WTC11 (cell line): ENCODE results near the gene ABHD10.

Experiments used
- ATF1 ChIP-seq: sonication (generic); formaldehyde crosslinking; IDR thresholded peaks from 2 replicates; pipeline ENCODE4 v1.8.1; 2023; ENCODE audit warnings: mild to moderate bottlenecking, moderate library complexity, missing genetic modification reagents
- ETV6 ChIP-seq: sonication (generic); formaldehyde crosslinking; IDR thresholded peaks from 2 replicates; pipeline ENCODE4 v1.8.1; 2022; ENCODE audit warnings: mild to moderate bottlenecking, missing genetic modification reagents
- FOXJ3 ChIP-seq: sonication (generic); formaldehyde crosslinking; IDR thresholded peaks from 2 replicates; pipeline ENCODE4 v1.9.0; 2021; ENCODE audit warnings: missing genetic modification reagents, mild to moderate bottlenecking, borderline replicate concordance
- GABPB1 ChIP-seq: sonication (generic); formaldehyde crosslinking; IDR thresholded peaks from 2 replicates; pipeline ENCODE4 v1.8.1; 2023; ENCODE audit warnings: mild to moderate bottlenecking, missing genetic modification reagents
- NFE2L1 ChIP-seq: sonication (generic); formaldehyde crosslinking; IDR thresholded peaks from 2 replicates; pipeline ENCODE4 v1.8.1; 2023; ENCODE audit warnings: missing genetic modification reagents
- RELA ChIP-seq: sonication (generic); formaldehyde crosslinking; IDR thresholded peaks from 2 replicates; pipeline ENCODE4 v1.8.1; 2022; ENCODE audit warnings: missing genetic modification reagents, mild to moderate bottlenecking, borderline replicate concordance
- TP53 ChIP-seq: sonication (generic); formaldehyde crosslinking; IDR thresholded peaks from 2 replicates; pipeline ENCODE4 v1.8.1; 2023; ENCODE audit warnings: mild to moderate bottlenecking, missing genetic modification reagents
- TF ChIP-seq, protein P1 (sequence below): fragments of 200-600 bp; IDR thresholded peaks from 2 replicates; pipeline ENCODE4 v1.8.0; 2022; ENCODE audit warnings: antibody characterized with exemption
- TF ChIP-seq, protein P2 (sequence below): sonication (generic); formaldehyde crosslinking; IDR thresholded peaks from 2 replicates; pipeline ENCODE4 v1.8.0; 2022; ENCODE audit warnings: mild to moderate bottlenecking, missing genetic modification reagents
- TF ChIP-seq, protein P3 (sequence below): fragments of 250-450 bp; sonication (Bioruptor Pico); IDR thresholded peaks from 2 replicates; pipeline ENCODE4 v1.9.0; 2021; ENCODE audit warnings: moderate library complexity, mild to moderate bottlenecking, inconsistent platforms, borderline replicate concordance
- TF ChIP-seq, protein P4 (sequence below): sonication (generic); formaldehyde crosslinking; IDR thresholded peaks from 2 replicates; pipeline ENCODE4 v1.8.1; 2023; ENCODE audit warnings: mild to moderate bottlenecking, moderate library complexity, missing genetic modification reagents
- TF ChIP-seq, protein P5 (sequence below): sonication (generic); formaldehyde crosslinking; IDR thresholded peaks from 2 replicates; pipeline ENCODE4 v1.8.0; 2022; ENCODE audit warnings: mild to moderate bottlenecking, missing genetic modification reagents
- TF ChIP-seq, protein P6 (sequence below): sonication (generic); formaldehyde crosslinking; IDR thresholded peaks from 2 replicates; pipeline ENCODE4 v1.8.1; 2022; ENCODE audit warnings: low read depth, missing genetic modification reagents, borderline replicate concordance

DNA sequence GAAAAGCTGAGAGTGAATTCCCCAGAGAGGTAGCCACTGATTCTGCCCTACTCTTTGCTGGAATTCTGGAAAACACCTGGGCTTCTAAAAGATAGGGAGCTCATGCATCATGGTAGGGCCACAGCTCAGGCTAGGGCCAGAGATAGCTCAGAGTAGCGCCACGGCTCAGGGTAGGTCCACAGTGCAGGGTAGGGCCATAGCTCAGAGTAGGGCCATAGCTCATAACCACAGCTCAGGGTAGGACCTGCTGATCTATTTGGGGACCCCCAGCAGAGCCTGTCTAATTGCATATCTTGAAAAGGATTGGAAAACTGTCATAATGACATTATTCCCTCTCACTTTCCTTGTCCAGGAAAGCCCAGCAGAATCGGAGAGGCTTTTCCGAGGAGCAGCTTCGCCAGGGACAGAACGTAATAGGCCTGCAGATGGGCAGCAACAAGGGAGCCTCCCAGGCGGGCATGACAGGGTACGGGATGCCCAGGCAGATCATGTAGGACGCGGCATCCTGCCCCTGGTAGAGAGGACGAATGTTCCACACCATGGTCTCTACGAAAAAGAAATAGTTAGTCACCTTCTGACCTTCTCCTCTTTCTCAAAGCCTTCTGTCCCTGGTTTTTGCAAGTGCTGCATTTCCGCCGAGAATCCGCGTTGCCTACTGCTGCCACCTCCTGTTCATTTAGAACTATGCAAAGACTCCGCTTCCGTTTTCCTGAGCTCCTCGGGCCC is 34.4 kb downstream of the ABHD10 start:
- TF ChIP-seq, protein P1, sequence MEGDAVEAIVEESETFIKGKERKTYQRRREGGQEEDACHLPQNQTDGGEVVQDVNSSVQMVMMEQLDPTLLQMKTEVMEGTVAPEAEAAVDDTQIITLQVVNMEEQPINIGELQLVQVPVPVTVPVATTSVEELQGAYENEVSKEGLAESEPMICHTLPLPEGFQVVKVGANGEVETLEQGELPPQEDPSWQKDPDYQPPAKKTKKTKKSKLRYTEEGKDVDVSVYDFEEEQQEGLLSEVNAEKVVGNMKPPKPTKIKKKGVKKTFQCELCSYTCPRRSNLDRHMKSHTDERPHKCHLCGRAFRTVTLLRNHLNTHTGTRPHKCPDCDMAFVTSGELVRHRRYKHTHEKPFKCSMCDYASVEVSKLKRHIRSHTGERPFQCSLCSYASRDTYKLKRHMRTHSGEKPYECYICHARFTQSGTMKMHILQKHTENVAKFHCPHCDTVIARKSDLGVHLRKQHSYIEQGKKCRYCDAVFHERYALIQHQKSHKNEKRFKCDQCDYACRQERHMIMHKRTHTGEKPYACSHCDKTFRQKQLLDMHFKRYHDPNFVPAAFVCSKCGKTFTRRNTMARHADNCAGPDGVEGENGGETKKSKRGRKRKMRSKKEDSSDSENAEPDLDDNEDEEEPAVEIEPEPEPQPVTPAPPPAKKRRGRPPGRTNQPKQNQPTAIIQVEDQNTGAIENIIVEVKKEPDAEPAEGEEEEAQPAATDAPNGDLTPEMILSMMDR: 0 out of 2 replicates have a peak, but pooled peaks have one; percentile 41
- TF ChIP-seq, protein P2, sequence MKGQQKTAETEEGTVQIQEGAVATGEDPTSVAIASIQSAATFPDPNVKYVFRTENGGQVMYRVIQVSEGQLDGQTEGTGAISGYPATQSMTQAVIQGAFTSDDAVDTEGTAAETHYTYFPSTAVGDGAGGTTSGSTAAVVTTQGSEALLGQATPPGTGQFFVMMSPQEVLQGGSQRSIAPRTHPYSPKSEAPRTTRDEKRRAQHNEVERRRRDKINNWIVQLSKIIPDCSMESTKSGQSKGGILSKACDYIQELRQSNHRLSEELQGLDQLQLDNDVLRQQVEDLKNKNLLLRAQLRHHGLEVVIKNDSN (CRISPR knock-in tag): no peak
- TF ChIP-seq NFE2L1 (no peak), RELA (CRISPR knock-in tag) (no peak), FOXJ3 (no peak), ATF1 (CRISPR knock-in tag) (no peak), TP53 (CRISPR knock-in tag) (no peak), ETV6 (no peak), GABPB1 (no peak)
- TF ChIP-seq, protein P3, sequence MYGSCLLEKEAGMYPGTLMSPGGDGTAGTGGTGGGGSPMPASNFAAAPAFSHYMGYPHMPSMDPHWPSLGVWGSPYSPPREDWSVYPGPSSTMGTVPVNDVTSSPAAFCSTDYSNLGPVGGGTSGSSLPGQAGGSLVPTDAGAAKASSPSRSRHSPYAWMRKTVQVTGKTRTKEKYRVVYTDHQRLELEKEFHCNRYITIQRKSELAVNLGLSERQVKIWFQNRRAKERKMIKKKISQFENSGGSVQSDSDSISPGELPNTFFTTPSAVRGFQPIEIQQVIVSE (CRISPR knock-in tag): no peak
- TF ChIP-seq, protein P4, sequence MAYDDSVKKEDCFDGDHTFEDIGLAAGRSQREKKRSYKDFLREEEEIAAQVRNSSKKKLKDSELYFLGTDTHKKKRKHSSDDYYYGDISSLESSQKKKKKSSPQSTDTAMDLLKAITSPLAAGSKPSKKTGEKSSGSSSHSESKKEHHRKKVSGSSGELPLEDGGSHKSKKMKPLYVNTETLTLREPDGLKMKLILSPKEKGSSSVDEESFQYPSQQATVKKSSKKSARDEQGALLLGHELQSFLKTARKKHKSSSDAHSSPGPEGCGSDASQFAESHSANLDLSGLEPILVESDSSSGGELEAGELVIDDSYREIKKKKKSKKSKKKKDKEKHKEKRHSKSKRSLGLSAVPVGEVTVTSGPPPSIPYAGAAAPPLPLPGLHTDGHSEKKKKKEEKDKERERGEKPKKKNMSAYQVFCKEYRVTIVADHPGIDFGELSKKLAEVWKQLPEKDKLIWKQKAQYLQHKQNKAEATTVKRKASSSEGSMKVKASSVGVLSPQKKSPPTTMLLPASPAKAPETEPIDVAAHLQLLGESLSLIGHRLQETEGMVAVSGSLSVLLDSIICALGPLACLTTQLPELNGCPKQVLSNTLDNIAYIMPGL: no peak
- TF ChIP-seq, protein P5, sequence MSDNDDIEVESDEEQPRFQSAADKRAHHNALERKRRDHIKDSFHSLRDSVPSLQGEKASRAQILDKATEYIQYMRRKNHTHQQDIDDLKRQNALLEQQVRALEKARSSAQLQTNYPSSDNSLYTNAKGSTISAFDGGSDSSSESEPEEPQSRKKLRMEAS (CRISPR knock-in tag): no peak
- TF ChIP-seq, protein P6, sequence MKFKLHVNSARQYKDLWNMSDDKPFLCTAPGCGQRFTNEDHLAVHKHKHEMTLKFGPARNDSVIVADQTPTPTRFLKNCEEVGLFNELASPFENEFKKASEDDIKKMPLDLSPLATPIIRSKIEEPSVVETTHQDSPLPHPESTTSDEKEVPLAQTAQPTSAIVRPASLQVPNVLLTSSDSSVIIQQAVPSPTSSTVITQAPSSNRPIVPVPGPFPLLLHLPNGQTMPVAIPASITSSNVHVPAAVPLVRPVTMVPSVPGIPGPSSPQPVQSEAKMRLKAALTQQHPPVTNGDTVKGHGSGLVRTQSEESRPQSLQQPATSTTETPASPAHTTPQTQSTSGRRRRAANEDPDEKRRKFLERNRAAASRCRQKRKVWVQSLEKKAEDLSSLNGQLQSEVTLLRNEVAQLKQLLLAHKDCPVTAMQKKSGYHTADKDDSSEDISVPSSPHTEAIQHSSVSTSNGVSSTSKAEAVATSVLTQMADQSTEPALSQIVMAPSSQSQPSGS (CRISPR knock-in tag): no peak
